GM12878 (cell line): ENCODE data around the gene CYSRT1. TPM values are rescaled to one million over a fixed set of nuclear protein-coding genes. Genes with fewer than 3 reads are reported as not detected.

ENCODE experiments used
- ATAC-seq: fragments of 200-7000 bp; cut with Tn5 transposase; 3 replicates; pipeline ENCODE4 v1.9.1; 2020; ENCODE audit warnings: mild to moderate bottlenecking, moderate library complexity
- BruUV-seq: library from RNA; stranded (reverse); fragments of 400-500 nt; replicated peaks from 2 replicates; lab custom pipeline; 2021; lab: Mats Ljungman, UMichigan
- CTCF ChIA-PET: fragments of 300-600 bp; sonication (Branson Sonifier 250); formaldehyde crosslinking; extraction: SDS; loops from one replicate; lab custom pipeline; 2021; ENCODE audit warnings: inconsistent platforms; lab: Yijun Ruan, JAX
- POLR2A ChIA-PET: fragments of 350-600 bp; formaldehyde crosslinking; extraction: SDS; loops from one replicate; lab custom pipeline; 2021; ENCODE audit warnings: inconsistent platforms; lab: Charles Lee
- RAD21 ChIA-PET: fragments of 300-600 bp; sonication (Branson Sonifier 250); formaldehyde crosslinking; loops from one replicate; lab custom pipeline; 2023; ENCODE audit warnings: antibody characterized with exemption; ENCODE audit not compliant: unreplicated experiment; lab: Charles Lee
- SMC1A ChIA-PET: fragments of 300-600 bp; sonication (Branson Sonifier 250); formaldehyde crosslinking; loops from one replicate; lab custom pipeline; 2023; ENCODE audit not compliant: unreplicated experiment, uncharacterized antibody; lab: Charles Lee
- DNase-seq: peaks from one replicate; pipeline ENCODE4 v3.0.0-alpha.2; 2011; ENCODE audit warnings: low read depth, low spot score
- FAIRE-seq: peaks from 3 replicates; lab custom pipeline; 2011; peaks lifted over from hg19 to GRCh38; lab: Jason Lieb, UNC
- H2AFZ ChIP-seq: 2 replicates; pipeline ENCODE4 v1.6.0; 2011; ENCODE audit warnings: low read depth, low read length, control low read depth; ENCODE audit not compliant: control insufficient read depth
- H3K27ac ChIP-seq: 2 replicates; pipeline ENCODE4 v1.5.1; 2011; ENCODE audit warnings: control low read depth; ENCODE audit not compliant: control insufficient read depth, insufficient read depth
- H3K27me3 ChIP-seq, 2 experiments: replicated peaks in 1 of 2; 2 replicates each; pipeline versions ENCODE4 v1.6.0 to v1.6.1; 2011; ENCODE audit warnings: low read length in 1 of 2; ENCODE audit not compliant: control insufficient read depth in 2 of 2, insufficient read depth in 2 of 2
- H3K36me3 ChIP-seq, 2 experiments: 2 replicates each; pipeline ENCODE4 v1.5.1; 2011; ENCODE audit warnings: low read length in 1 of 2; ENCODE audit not compliant: control insufficient read depth in 2 of 2, insufficient read depth in 2 of 2
- H3K4me1 ChIP-seq: 2 replicates; pipeline ENCODE4 v1.6.1; 2011; ENCODE audit warnings: mild to moderate bottlenecking, low read length, moderate library complexity, mixed read lengths; ENCODE audit not compliant: control insufficient read depth, insufficient read depth
- H3K4me2 ChIP-seq: 2 replicates; pipeline ENCODE4 v1.6.0; 2011; ENCODE audit warnings: control low read depth; ENCODE audit not compliant: control insufficient read depth, insufficient read depth
- H3K4me3 ChIP-seq: fragments of 200-600 bp; sonication (generic); 2 replicates; pipeline ENCODE4 v1.5.1; 2016
- H3K79me2 ChIP-seq: 2 replicates; pipeline ENCODE4 v1.6.0; 2011; ENCODE audit warnings: low read length; ENCODE audit not compliant: control insufficient read depth, insufficient read depth
- H3K9ac ChIP-seq: 2 replicates; pipeline ENCODE4 v1.8.0; 2011; ENCODE audit warnings: low read length, control low read depth, mixed read lengths; ENCODE audit not compliant: control insufficient read depth, insufficient read depth
- H3K9me3 ChIP-seq: replicated peaks from 3 replicates; pipeline ENCODE4 v1.5.1; 2011; ENCODE audit warnings: mild to moderate bottlenecking, low read length; ENCODE audit not compliant: control insufficient read depth, insufficient read depth
- H4K20me1 ChIP-seq: 2 replicates; pipeline ENCODE4 v1.6.0; 2011; ENCODE audit not compliant: control insufficient read depth, insufficient read depth
- CHD4 ChIP-seq: fragments of 200-600 bp; sonication (generic); IDR thresholded peaks from 2 replicates; pipeline ENCODE4 v1.6.1; 2016; ENCODE audit warnings: mild to moderate bottlenecking
- CREB1 ChIP-seq: IDR thresholded peaks from 2 replicates; pipeline ENCODE4 v1.6.1; 2012; ENCODE audit warnings: low read depth, mild to moderate bottlenecking, inconsistent platforms
- ESRRA ChIP-seq: IDR thresholded peaks from 2 replicates; pipeline ENCODE4 v1.6.1; 2012; ENCODE audit warnings: mild to moderate bottlenecking, low read length, improper control_type of control experiment
- HDAC2 ChIP-seq: fragments of 200-600 bp; sonication (generic); IDR thresholded peaks from 2 replicates; pipeline ENCODE4 v1.6.1; 2017
- HDGF ChIP-seq: fragments of 450-650 bp; IDR thresholded peaks from 2 replicates; pipeline ENCODE4 v1.6.1; 2016; ENCODE audit warnings: antibody characterized with exemption
- IKZF1 ChIP-seq: fragments of 450-650 bp; conservative IDR thresholded peaks from 2 replicates; pipeline ENCODE4 v1.6.1; 2017; ENCODE audit warnings: antibody characterized with exemption, mild to moderate bottlenecking
- LARP7 ChIP-seq: fragments of 450-650 bp; IDR thresholded peaks from 2 replicates; pipeline ENCODE4 v1.6.1; 2017; ENCODE audit warnings: mild to moderate bottlenecking
- MEF2B ChIP-seq: fragments of 450-650 bp; IDR thresholded peaks from 2 replicates; pipeline ENCODE4 v1.6.1; 2018; ENCODE audit warnings: mild to moderate bottlenecking, moderate library complexity; ENCODE audit not compliant: partially characterized antibody, poor library complexity, severe bottlenecking
- NBN ChIP-seq: fragments of 450-650 bp; IDR thresholded peaks from 2 replicates; pipeline ENCODE4 v1.6.1; 2016
- NFYA ChIP-seq: IDR thresholded peaks from 2 replicates; pipeline ENCODE4 v1.6.1; 2011; ENCODE audit warnings: low read depth, mild to moderate bottlenecking, low read length, improper control_type of control experiment, borderline replicate concordance
- NR2C1 ChIP-seq: fragments of 450-650 bp; IDR thresholded peaks from 2 replicates; pipeline ENCODE4 v1.6.1; 2017; ENCODE audit warnings: antibody characterized with exemption, mild to moderate bottlenecking, moderate library complexity
- PML ChIP-seq: IDR thresholded peaks from 2 replicates; pipeline ENCODE4 v1.6.1; 2012; ENCODE audit warnings: low read length, inconsistent platforms
- SMAD5 ChIP-seq: IDR thresholded peaks from 2 replicates; pipeline ENCODE4 v1.6.1; 2016; ENCODE audit warnings: antibody characterized with exemption, low read depth
- SMARCA5 ChIP-seq: fragments of 450-650 bp; IDR thresholded peaks from 2 replicates; pipeline ENCODE4 v1.6.1; 2017; ENCODE audit warnings: mild to moderate bottlenecking
- SMC3 ChIP-seq: IDR thresholded peaks from 2 replicates; pipeline ENCODE4 v1.6.1; 2011; ENCODE audit warnings: low read length, improper control_type of control experiment, borderline replicate concordance
- SUPT20H ChIP-seq: IDR thresholded peaks from 2 replicates; pipeline ENCODE4 v1.6.1; 2011; ENCODE audit warnings: low read depth, mild to moderate bottlenecking, low read length, moderate library complexity, borderline replicate concordance; ENCODE audit not compliant: control insufficient read depth
- TCF7 ChIP-seq: IDR thresholded peaks from 2 replicates; pipeline ENCODE4 v1.6.1; 2014; ENCODE audit warnings: antibody characterized with exemption, borderline replicate concordance
- ZBTB33 ChIP-seq: fragments of 450-650 bp; IDR thresholded peaks from 2 replicates; pipeline ENCODE4 v1.6.1; 2017; ENCODE audit warnings: mild to moderate bottlenecking
- ZBTB40 ChIP-seq: fragments of 450-650 bp; IDR thresholded peaks from 2 replicates; pipeline ENCODE4 v1.6.1; 2016; ENCODE audit warnings: mild to moderate bottlenecking, moderate library complexity, borderline replicate concordance
- WGBS: methylation state at CpG from one replicate; pipeline ENCODE4 v1.1.6; 2016; ENCODE audit warnings: low lambda C conversion rate; ENCODE audit not compliant: insufficient replicate concordance, insufficient coverage; ENCODE audit errors: missing lambda C conversion rate; 5-methylcytosine and 5-hydroxymethylcytosine counted together
- in situ Hi-C: fragments of 300-500 bp; cut with MboI; formaldehyde crosslinking; loops from 9 replicates; pipeline ENCODE4 v1.14.3; 2018; ENCODE audit warnings: mixed read lengths
- intact Hi-C: fragments of 100-400 bp; cut with micrococcal nuclease; formaldehyde crosslinking; loops from one replicate; pipeline ENCODE4 v1.14.2; 2022; ENCODE audit not compliant: unreplicated experiment
- polyA plus RNA-seq, 11 experiments: library from polyadenylated mRNA; depleted of rRNA in 4 of 11; unstranded in 6 of 11; stranded (reverse) in 5 of 11; fragments of >200 nt; fragmentation: Nextera tagmentation in 4 of 11; fragmentation: Illumina TruSeq in 1 of 11; extraction: Ambion mirVana in 4 of 11; extraction: Trizol in 1 of 11; gene quantifications; 1 replicate in 1 of 11; 2 replicates in 10 of 11; pipeline versions ENCODE4 v1.2.1 to v1.2.3, GENCODE V29; 2011 to 2016; ENCODE audit warnings: inconsistent platforms in 2 of 11, missing spikeins in 2 of 11, low read depth in 1 of 11
- total RNA-seq, 4 experiments: library from RNA; depleted of rRNA in 3 of 4; stranded (reverse); fragments of >200 nt in 3 of 4; fragmentation: Illumina TruSeq in 1 of 4; extraction: Trizol in 1 of 4; gene quantifications; 2 replicates each; pipeline versions ENCODE4 v1.2.1 to v1.2.3, GENCODE V29; 2013 to 2021

The CYSRT1 gene
- total and polyA plus RNA-seq, 10 of the 15 experiments (the other 5 are each of a cell fraction or from before 2014, with no cell fraction given) = 0.24 to 3.6 (median 0.97) TPM; not detected in 1

- in situ Hi-C loops = no loop called here
- intact Hi-C loops = loop anchor here (2.0 to 10.0 kb wide), 3 partner anchors 22 to 178 kb away; partner anchors contain the start of genes ANAPC2, NPDC1, SSNA1 and TPRN
- Histone ChIP-seq H4K20me1 (no peaks in the 10 kb centered on the region), H3K36me3 (peaks cover 0 to 2% of the 10 kb centered on the region in 2 experiments; a peak in 1 of 4 replicates), H3K9ac (peak within 1 kb of the TSS; percentile 35; the same call in 1 of the 2 replicates), H3K4me1 (peaks cover 16% of the 10 kb centered on the region), H3K27me3 (no peaks in the 10 kb centered on the region), H3K4me2 (peak within 1 kb of the TSS; percentile 98), H2AFZ (peak within 1 kb of the TSS; percentile 45), H3K4me3 (peak within 1 kb of the TSS; percentile 73), H3K79me2 (no peaks in the 10 kb centered on the region), H3K27ac (no peak within 1 kb of the TSS), H3K9me3 (no peaks in the 10 kb centered on the region)
- ATAC-seq (peak; percentile 22), DNase-seq (no peak), FAIRE-seq (no peak)
- 13% methylated on average over 56 of the region's 88 CpGs for WGBS
- POLR2A ChIA-PET = interaction anchor here (0.6 to 5.5 kb wide), 26 partner anchors 12 to 406 kb away, joined by 3 to 68 read pairs (median 6); partner anchors contain the start of genes ANAPC2, EXD3, LCN12 and LRRC26
- CTCF ChIA-PET = interaction anchor here (0.8 to 6.4 kb wide), 16 partner anchors 13 to 436 kb away, joined by 3 to 52 read pairs (median 6); partner anchors contain the start of genes ANAPC2, NDOR1, SAPCD2 and SSNA1
- RAD21 ChIA-PET = interaction anchor here (0.5 to 3.5 kb wide), 16 partner anchors 10 to 522 kb away, joined by 3 to 34 read pairs (median 7); partner anchors contain the start of genes ANAPC2, NDOR1, NPDC1 and SSNA1
- BruUV-seq = no TSS peak
- SMC1A ChIA-PET = interaction anchor here (0.9 to 3.3 kb wide), 5 partner anchors 14 to 72 kb away, joined by 3 to 18 read pairs (median 4); partner anchors contain the start of genes TPRN and TUBB4B
- TF ChIP-seq HDGF (peak; percentile 47; the same call in 1 of the 2 replicates), SMC3 (no peak), LARP7 (peak; percentile 64; the same call in 1 of the 2 replicates), HDAC2 (no peak), NFYA (no peak), CHD4 (no peak), ZBTB40 (no peak), PML (no peak), ESRRA (no peak), SMAD5 (no peak), CREB1 (no peak), TCF7 (no peak), NBN (no peak), SUPT20H (no peak), MEF2B (peak; percentile 29), SMARCA5 (0 out of 2 replicates have a peak, but pooled peaks have one; percentile 45), NR2C1 (no peak), ZBTB33 (no peak), IKZF1 (peak; percentile 32; the same call in 1 of the 2 replicates)
Measured at GRCh38 chr9:137222190-137223077, 2.5 kb upstream of the CYSRT1 start, which contains the start of gene RNF208. RNF208 (minus strand) TSS chr9:137222240; CDS start chr9:137221212, 1,028 bp downstream.
